ENCODE results near the gene SEMA5A.

Gene SEMA5A

DNA sequence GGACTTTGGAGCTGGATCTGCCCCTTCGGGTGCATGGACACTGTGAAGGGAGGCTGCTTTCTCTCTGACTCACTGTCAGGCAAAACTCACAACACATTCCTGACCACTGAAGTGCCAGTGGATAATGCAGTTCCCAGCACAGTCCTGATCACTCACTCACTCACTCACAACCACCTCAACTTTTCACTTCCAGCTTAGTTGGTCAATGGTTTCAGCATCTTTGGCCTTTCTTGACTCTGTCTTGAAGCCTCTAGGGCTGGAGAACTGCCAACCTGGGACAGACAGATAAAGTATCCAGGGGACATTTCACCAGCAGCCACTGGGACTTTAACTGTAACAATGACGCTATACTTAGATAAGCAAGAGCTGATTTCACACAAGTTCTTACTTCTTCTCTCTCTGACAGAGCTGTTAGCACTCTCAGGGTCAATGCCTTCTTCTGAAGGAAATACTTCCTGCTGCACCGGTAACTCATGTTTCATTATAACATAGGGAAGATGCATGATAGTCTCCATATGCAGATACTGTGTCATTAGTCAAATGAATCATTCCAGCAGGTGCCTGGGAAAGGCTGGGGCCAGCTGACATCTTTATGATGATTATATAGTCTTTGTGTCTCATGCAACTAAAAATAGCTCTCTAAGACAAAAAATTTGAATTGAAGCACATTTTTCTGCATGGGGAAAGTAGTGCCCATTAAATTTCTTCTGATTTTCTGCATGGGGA lies 499.0 kb downstream of the SEMA5A start:
- no peaks in the 10 kb centered on the region for H3K9me3 ChIP-seq (ENCODE audit: control insufficient read depth in 1 of 2, low read length in 2 of 2)
- no peak overlapping the region for H3K4me3 ChIP-seq (ENCODE audit: low read depth in 1 of 2, low read length in 2 of 2)
- H3K27me3 ChIP-seq (ENCODE audit: low read depth, low read length), result no peaks in the 10 kb centered on the region
- no peaks in the 10 kb centered on the region for H3K4me1 ChIP-seq (ENCODE audit: control insufficient read depth in 1 of 2, insufficient read depth in 2 of 2, low read length in 2 of 2)
- no peak overlapping the region for H3K27ac ChIP-seq (ENCODE audit: low read length)
- H3K36me3 ChIP-seq (ENCODE audit: control insufficient read depth in 1 of 2, insufficient read depth in 2 of 2, low read length in 2 of 2), result no peaks in the 10 kb centered on the region

GRCh38 chr5:9045946-9046345 lies 499.9 kb downstream of the SEMA5A start:
- Histone ChIP-seq H3K4me3 (ENCODE audit: low read depth in 1 of 2, low read length in 2 of 2) (no peak overlapping the region), H3K36me3 (ENCODE audit: control insufficient read depth in 1 of 2, insufficient read depth in 2 of 2, low read length in 2 of 2) (no peaks in the 10 kb centered on the region), H3K27ac (ENCODE audit: low read length) (no peak overlapping the region)

GRCh38 chr5:9042241-9042640 lies 503.6 kb downstream of the SEMA5A start:
- Histone ChIP-seq H3K4me1 (ENCODE audit: control insufficient read depth in 1 of 2, insufficient read depth in 2 of 2, low read length in 2 of 2) (no peaks in the 10 kb centered on the region), H3K4me3 (ENCODE audit: low read depth in 1 of 2, low read length in 2 of 2) (no peak overlapping the region), H3K27me3 (ENCODE audit: low read depth, low read length) (no peaks in the 10 kb centered on the region), H3K27ac (ENCODE audit: low read length) (no peak overlapping the region), H3K36me3 (ENCODE audit: control insufficient read depth in 1 of 2, insufficient read depth in 2 of 2, low read length in 2 of 2) (no peaks in the 10 kb centered on the region), H3K9me3 (ENCODE audit: control insufficient read depth in 1 of 2, low read length in 2 of 2) (no peaks in the 10 kb centered on the region)

More at GRCh38 chr5:9045946-9046345, 499.9 kb downstream of the SEMA5A start:
- Histone ChIP-seq H3K4me1 (ENCODE audit: control insufficient read depth in 1 of 2, insufficient read depth in 2 of 2, low read length in 2 of 2) (no peaks in the 10 kb centered on the region), H3K9me3 (ENCODE audit: control insufficient read depth in 1 of 2, low read length in 2 of 2) (no peaks in the 10 kb centered on the region), H3K27me3 (ENCODE audit: low read depth, low read length) (no peaks in the 10 kb centered on the region)

DNA sequence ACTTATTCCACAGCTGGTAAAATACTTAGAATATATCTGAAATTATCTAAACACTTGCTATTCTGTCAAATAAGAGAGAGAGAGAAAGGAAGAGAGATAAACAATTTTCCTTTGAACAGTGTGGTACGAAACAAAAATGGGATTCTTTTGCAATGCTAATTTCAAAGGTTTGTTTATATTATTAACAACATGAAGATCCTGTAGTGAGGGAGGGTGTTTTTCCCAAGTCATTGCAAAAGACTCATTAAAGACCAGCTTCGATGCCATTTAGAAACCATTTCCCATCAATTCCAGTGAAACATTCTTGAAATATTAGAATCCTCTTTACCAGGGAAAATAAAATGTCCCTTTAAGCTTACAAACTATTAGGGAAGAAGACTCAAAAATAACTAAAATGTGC lies 505.4 kb downstream of the SEMA5A start:
- Histone ChIP-seq H3K36me3 (ENCODE audit: control insufficient read depth in 1 of 2, insufficient read depth in 2 of 2, low read length in 2 of 2) (no peaks in the 10 kb centered on the region), H3K4me3 (ENCODE audit: low read depth in 1 of 2, low read length in 2 of 2) (no peak overlapping the region), H3K9me3 (ENCODE audit: control insufficient read depth in 1 of 2, low read length in 2 of 2) (no peaks in the 10 kb centered on the region), H3K27me3 (ENCODE audit: low read depth, low read length) (no peaks in the 10 kb centered on the region), H3K27ac (ENCODE audit: low read length) (no peak overlapping the region), H3K4me1 (ENCODE audit: control insufficient read depth in 1 of 2, insufficient read depth in 2 of 2, low read length in 2 of 2) (no peaks in the 10 kb centered on the region)

- no peaks in the 10 kb centered on the region for H3K27me3 ChIP-seq (ENCODE audit: low read depth, low read length)
- no peaks in the 10 kb centered on the region for H3K4me1 ChIP-seq (ENCODE audit: control insufficient read depth in 1 of 2, insufficient read depth in 2 of 2, low read length in 2 of 2)
- no peaks in the 10 kb centered on the region for H3K36me3 ChIP-seq (ENCODE audit: control insufficient read depth in 1 of 2, insufficient read depth in 2 of 2, low read length in 2 of 2)
- no peak overlapping the region for H3K27ac ChIP-seq (ENCODE audit: low read length)
- H3K9me3 ChIP-seq (ENCODE audit: control insufficient read depth in 1 of 2, low read length in 2 of 2), result no peaks in the 10 kb centered on the region
- H3K4me3 ChIP-seq (ENCODE audit: low read depth in 1 of 2, low read length in 2 of 2), result no peak overlapping the region
These were observed 508.8 kb downstream of the SEMA5A start for GRCh38 chr5:9037048-9037447.

DNA sequence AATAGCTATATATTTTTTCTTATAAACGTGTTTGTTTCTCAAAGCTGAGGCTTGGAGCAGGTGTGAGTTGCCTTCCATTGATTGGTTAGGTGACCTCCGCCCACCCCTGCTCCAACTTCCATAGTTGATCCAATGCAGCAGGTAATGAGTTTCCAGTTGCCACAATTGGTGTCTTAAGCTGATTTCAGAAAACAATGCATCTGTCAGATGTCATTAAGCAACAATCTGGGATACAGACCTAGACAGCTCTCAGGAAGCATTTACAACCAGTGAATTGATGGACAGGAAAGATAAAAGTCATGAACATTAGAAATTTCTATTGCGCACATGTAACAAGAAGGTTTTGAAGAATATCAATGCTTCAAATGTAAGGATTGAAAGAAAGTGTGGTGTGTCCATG lies 510.5 kb downstream of the SEMA5A start:
- Histone ChIP-seq H3K27me3 (ENCODE audit: low read depth, low read length) (no peaks in the 10 kb centered on the region), H3K4me1 (ENCODE audit: control insufficient read depth in 1 of 2, insufficient read depth in 2 of 2, low read length in 2 of 2) (no peaks in the 10 kb centered on the region), H3K27ac (ENCODE audit: low read length) (no peak overlapping the region), H3K36me3 (ENCODE audit: control insufficient read depth in 1 of 2, insufficient read depth in 2 of 2, low read length in 2 of 2) (no peaks in the 10 kb centered on the region), H3K9me3 (ENCODE audit: control insufficient read depth in 1 of 2, low read length in 2 of 2) (no peaks in the 10 kb centered on the region), H3K4me3 (ENCODE audit: low read depth in 1 of 2, low read length in 2 of 2) (no peak overlapping the region)

GRCh38 chr5:9034649-9035048 lies 511.2 kb downstream of the SEMA5A start:
- Histone ChIP-seq H3K27me3 (ENCODE audit: low read depth, low read length) (no peaks in the 10 kb centered on the region), H3K36me3 (ENCODE audit: control insufficient read depth in 1 of 2, insufficient read depth in 2 of 2, low read length in 2 of 2) (no peaks in the 10 kb centered on the region), H3K4me3 (ENCODE audit: low read depth in 1 of 2, low read length in 2 of 2) (no peak overlapping the region), H3K9me3 (ENCODE audit: control insufficient read depth in 1 of 2, low read length in 2 of 2) (no peaks in the 10 kb centered on the region), H3K27ac (ENCODE audit: low read length) (no peak overlapping the region), H3K4me1 (ENCODE audit: control insufficient read depth in 1 of 2, insufficient read depth in 2 of 2, low read length in 2 of 2) (no peaks in the 10 kb centered on the region)

- H3K9me3 ChIP-seq (ENCODE audit: control insufficient read depth in 1 of 2, low read length in 2 of 2), result no peaks in the 10 kb centered on the region
- no peaks in the 10 kb centered on the region for H3K4me1 ChIP-seq (ENCODE audit: control insufficient read depth in 1 of 2, insufficient read depth in 2 of 2, low read length in 2 of 2)
- H3K4me3 ChIP-seq (ENCODE audit: low read depth in 1 of 2, low read length in 2 of 2), result no peak overlapping the region
- H3K27ac ChIP-seq (ENCODE audit: low read length), result no peak overlapping the region
- no peaks in the 10 kb centered on the region for H3K27me3 ChIP-seq (ENCODE audit: low read depth, low read length)
- no peaks in the 10 kb centered on the region for H3K36me3 ChIP-seq (ENCODE audit: control insufficient read depth in 1 of 2, insufficient read depth in 2 of 2, low read length in 2 of 2)
These were observed 512.4 kb downstream of the SEMA5A start for GRCh38 chr5:9033524-9033923.

GRCh38 chr5:9025942-9026341 lies 519.9 kb downstream of the SEMA5A start:
- no peaks in the 10 kb centered on the region for H3K36me3 ChIP-seq (ENCODE audit: control insufficient read depth in 1 of 2, insufficient read depth in 2 of 2, low read length in 2 of 2)
- no peak overlapping the region for H3K27ac ChIP-seq (ENCODE audit: low read length)
- H3K27me3 ChIP-seq (ENCODE audit: low read depth, low read length), result no peaks in the 10 kb centered on the region
- H3K9me3 ChIP-seq (ENCODE audit: control insufficient read depth in 1 of 2, low read length in 2 of 2), result peaks cover 6 to 17% of the 10 kb centered on the region in 2 donors
- H3K4me1 ChIP-seq (ENCODE audit: control insufficient read depth in 1 of 2, insufficient read depth in 2 of 2, low read length in 2 of 2), result no peaks in the 10 kb centered on the region
- H3K4me3 ChIP-seq (ENCODE audit: low read depth in 1 of 2, low read length in 2 of 2), result no peak overlapping the region

DNA sequence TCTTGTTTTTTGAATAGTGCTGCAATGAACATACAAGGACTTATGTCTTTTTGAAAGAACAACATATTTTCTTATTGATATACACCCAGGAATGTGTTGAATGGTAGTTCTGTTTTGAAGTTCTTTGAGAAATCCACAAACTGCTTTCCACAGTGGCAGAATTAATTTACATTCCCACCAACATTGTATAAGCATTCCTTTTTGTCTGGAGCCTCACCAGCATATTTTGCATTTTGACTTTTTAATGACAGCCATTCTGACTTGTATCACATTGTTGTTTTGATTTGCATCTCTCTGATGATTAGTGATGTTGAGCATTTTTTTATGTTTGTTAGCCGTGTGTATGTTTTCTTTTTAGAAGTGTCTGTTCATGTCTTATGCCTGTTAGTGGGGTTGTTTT lies 524.9 kb downstream of the SEMA5A start:
- H3K9me3 ChIP-seq (ENCODE audit: control insufficient read depth in 1 of 2, low read length in 2 of 2), result peaks cover 6 to 14% of the 10 kb centered on the region in 2 donors
- no peak overlapping the region for H3K4me3 ChIP-seq (ENCODE audit: low read depth in 1 of 2, low read length in 2 of 2)
- no peak overlapping the region for H3K27ac ChIP-seq (ENCODE audit: low read length)
- no peaks in the 10 kb centered on the region for H3K27me3 ChIP-seq (ENCODE audit: low read depth, low read length)
- H3K36me3 ChIP-seq (ENCODE audit: control insufficient read depth in 1 of 2, insufficient read depth in 2 of 2, low read length in 2 of 2), result no peaks in the 10 kb centered on the region
- H3K4me1 ChIP-seq (ENCODE audit: control insufficient read depth in 1 of 2, insufficient read depth in 2 of 2, low read length in 2 of 2), result no peaks in the 10 kb centered on the region

DNA sequence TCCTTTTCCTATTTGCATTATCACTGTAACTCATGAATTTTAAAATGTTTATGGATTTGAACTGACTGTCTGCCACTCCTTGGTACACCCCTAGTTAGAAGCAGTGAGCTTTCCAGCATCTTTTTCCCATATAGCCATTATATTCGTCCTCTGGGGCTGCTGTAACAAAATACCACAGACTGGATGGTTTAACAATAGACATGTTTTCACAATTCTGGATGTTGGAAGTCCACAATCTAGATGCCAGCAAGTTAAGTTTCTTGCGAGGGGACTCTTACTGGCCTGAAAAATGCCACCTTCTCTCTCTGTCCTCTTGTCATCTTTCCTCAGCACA lies 530.0 kb downstream of the SEMA5A start:
- Histone ChIP-seq H3K27ac (ENCODE audit: low read length) (no peak overlapping the region), H3K4me3 (ENCODE audit: low read depth in 1 of 2, low read length in 2 of 2) (no peak overlapping the region), H3K9me3 (ENCODE audit: control insufficient read depth in 1 of 2, low read length in 2 of 2) (peaks cover 0 to under 1% of the 10 kb centered on the region in 2 donors), H3K4me1 (ENCODE audit: control insufficient read depth in 1 of 2, insufficient read depth in 2 of 2, low read length in 2 of 2) (no peaks in the 10 kb centered on the region), H3K36me3 (ENCODE audit: control insufficient read depth in 1 of 2, insufficient read depth in 2 of 2, low read length in 2 of 2) (no peaks in the 10 kb centered on the region), H3K27me3 (ENCODE audit: low read depth, low read length) (no peaks in the 10 kb centered on the region)

DNA sequence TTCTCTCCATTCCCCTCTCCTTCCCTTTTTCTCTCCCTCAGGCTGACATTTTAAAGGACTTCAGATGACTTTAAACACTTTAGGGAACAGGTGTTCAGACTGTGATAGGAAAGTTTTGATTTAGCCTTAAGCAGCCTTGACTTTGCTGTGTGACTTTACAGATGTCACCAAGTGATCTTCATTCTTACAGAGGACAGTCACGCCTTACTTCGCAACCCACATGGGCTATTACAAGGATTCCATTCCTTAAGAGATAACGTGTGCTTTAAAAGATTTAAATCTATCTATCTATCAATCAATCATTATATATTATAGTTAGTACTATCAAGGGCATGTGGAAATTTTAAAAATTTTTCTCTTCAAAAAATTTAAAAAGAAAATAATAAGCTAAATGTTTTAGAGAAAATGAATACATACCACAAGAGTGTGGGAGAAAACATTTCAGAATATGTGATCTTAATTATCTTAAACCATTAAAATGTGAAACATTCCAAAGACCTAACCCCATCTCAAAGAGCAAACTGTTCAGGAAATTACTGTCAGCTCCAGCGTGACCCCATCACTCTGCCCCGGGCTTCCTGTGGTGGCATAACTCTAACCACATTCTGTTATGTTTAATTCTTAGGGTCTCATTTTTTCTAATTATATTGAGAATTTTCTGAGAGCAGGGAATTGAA lies 530.5 kb downstream of the SEMA5A start:
- Histone ChIP-seq H3K36me3 (ENCODE audit: control insufficient read depth in 1 of 2, insufficient read depth in 2 of 2, low read length in 2 of 2) (no peaks in the 10 kb centered on the region), H3K9me3 (ENCODE audit: control insufficient read depth in 1 of 2, low read length in 2 of 2) (no peaks in the 10 kb centered on the region), H3K27me3 (ENCODE audit: low read depth, low read length) (no peaks in the 10 kb centered on the region), H3K27ac (ENCODE audit: low read length) (no peak overlapping the region), H3K4me1 (ENCODE audit: control insufficient read depth in 1 of 2, insufficient read depth in 2 of 2, low read length in 2 of 2) (no peaks in the 10 kb centered on the region), H3K4me3 (ENCODE audit: low read depth in 1 of 2, low read length in 2 of 2) (no peak overlapping the region)
